DND-41 (cell line): Measurements from ENCODE around the gene SNX27.

Experiments used
- EZH2 ChIP-seq: IDR thresholded peaks from 3 replicates; pipeline ENCODE4 v1.6.1; 2012; ENCODE audit warnings: borderline replicate concordance, low read depth, mild to moderate bottlenecking, moderate library complexity, low read length, inconsistent platforms; ENCODE audit not compliant: severe bottlenecking
- TF ChIP-seq, protein P1 (sequence below): IDR thresholded peaks from 2 replicates; pipeline ENCODE4 v1.5.1; 2012; ENCODE audit warnings: borderline replicate concordance, low read length, moderate library complexity, mild to moderate bottlenecking; ENCODE audit not compliant: poor library complexity, severe bottlenecking; ENCODE audit errors: extremely low read depth

DNA sequence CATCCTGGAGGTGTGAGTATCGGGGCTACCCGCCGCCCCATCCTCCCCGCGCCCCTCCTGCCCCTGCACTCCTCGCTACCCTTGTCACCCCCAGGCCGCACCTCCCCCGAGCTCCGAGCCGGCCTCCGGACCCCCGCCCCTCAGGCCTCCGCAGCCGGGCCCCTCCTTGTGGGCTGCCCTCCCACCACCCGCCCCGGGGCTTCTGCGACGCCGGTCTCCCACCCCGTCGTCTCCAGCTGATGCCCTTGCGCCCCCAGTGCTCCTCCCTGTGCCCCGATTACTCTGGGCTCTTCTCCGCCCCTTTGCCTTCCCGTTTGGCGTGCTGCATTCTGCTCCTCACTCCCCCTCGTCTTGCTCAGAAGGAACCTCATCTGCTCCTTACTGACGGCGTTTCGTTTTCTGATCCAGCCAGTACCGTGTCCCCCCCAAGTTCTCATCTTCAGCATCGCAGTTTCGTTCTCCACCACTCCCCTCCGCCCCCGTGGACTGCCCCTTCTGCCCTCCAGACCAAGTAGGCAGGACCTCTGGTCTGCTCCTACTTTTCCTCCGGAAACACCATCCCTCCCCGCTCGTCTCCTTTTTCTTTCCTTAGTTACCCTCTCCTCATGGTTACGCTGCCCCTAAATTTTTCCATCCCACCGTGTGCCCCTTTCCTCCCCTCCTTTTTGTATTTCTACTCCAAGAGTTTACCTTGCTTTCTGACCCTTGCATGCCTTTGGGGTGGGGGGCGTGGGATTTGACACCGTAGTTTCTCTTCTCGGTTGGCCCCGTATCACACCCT, 841 bp downstream of the SNX27 start:
- TF ChIP-seq, protein P1, sequence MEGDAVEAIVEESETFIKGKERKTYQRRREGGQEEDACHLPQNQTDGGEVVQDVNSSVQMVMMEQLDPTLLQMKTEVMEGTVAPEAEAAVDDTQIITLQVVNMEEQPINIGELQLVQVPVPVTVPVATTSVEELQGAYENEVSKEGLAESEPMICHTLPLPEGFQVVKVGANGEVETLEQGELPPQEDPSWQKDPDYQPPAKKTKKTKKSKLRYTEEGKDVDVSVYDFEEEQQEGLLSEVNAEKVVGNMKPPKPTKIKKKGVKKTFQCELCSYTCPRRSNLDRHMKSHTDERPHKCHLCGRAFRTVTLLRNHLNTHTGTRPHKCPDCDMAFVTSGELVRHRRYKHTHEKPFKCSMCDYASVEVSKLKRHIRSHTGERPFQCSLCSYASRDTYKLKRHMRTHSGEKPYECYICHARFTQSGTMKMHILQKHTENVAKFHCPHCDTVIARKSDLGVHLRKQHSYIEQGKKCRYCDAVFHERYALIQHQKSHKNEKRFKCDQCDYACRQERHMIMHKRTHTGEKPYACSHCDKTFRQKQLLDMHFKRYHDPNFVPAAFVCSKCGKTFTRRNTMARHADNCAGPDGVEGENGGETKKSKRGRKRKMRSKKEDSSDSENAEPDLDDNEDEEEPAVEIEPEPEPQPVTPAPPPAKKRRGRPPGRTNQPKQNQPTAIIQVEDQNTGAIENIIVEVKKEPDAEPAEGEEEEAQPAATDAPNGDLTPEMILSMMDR, result no peak
- TF ChIP-seq EZH2, result no peak
